SKM-1 (cell line): ENCODE results near the gene DENND6A.
"Not testable (repeated sequence)": the region's sequence is repeated elsewhere in the genome, so short reads cannot be mapped to it uniquely, and the experiment has no call there.

Experiments used
- DNase-seq: peaks from one replicate; lab custom pipeline; 2025; ENCODE audit not compliant: unreplicated experiment; lab: John Stamatoyannopoulos, UW

The DENND6A gene

GRCh38 chr3:57637391-57637790 is 55.5 kb downstream of the DENND6A start:
- no peak for DNase-seq

- not testable (repeated sequence) for DNase-seq
Measured at GRCh38 chr3:57634259-57634658, 58.6 kb downstream of the DENND6A start.

- no peak for DNase-seq
Measured at GRCh38 chr3:57627976-57628375, 64.9 kb downstream of the DENND6A start.

- DNase-seq: no peak
Measured at GRCh38 chr3:57624801-57625200, 68.1 kb downstream of the DENND6A start.

GRCh38 chr3:57622362-57622761 is 70.5 kb downstream of the DENND6A start:
- DNase-seq: no peak

- no peak for DNase-seq
Measured at GRCh38 chr3:57617739-57618138, 75.1 kb downstream of the DENND6A start.

GRCh38 chr3:57616233-57616632 is 76.6 kb downstream of the DENND6A start:
- no peak for DNase-seq

- not testable (repeated sequence) for DNase-seq
Measured at GRCh38 chr3:57611870-57612269, 81.0 kb downstream of the DENND6A start.

- no peak for DNase-seq
Measured at GRCh38 chr3:57605683-57606082, 87.2 kb downstream of the DENND6A start.

- no peak for DNase-seq
Measured at GRCh38 chr3:57604971-57605370, 87.9 kb downstream of the DENND6A start.

- DNase-seq: no peak
Measured at GRCh38 chr3:57600195-57600594, 92.7 kb downstream of the DENND6A start.

- DNase-seq: no peak
Measured at GRCh38 chr3:57598765-57599360, 94.0 kb downstream of the DENND6A start.

GRCh38 chr3:57597127-57597923 is 95.6 kb downstream of the DENND6A start, which contains the start of gene ARF4:
Gene ARF4 (minus strand): TSS chr3:57597344. CDS start chr3:57597140, 204 bp downstream.
- peak; percentile 98 for DNase-seq

GRCh38 chr3:57596495-57597126 is 96.3 kb downstream of the DENND6A start:
- peak; percentile 61 for DNase-seq

- no peak for DNase-seq
Measured at GRCh38 chr3:57594576-57594975, 98.3 kb downstream of the DENND6A start.

- DNase-seq: no peak
Measured at GRCh38 chr3:57594144-57594543, 98.7 kb downstream of the DENND6A start.

GRCh38 chr3:57592306-57592705 is 100.6 kb downstream of the DENND6A start:
- no peak for DNase-seq

GRCh38 chr3:57587905-57588304 is 105.0 kb downstream of the DENND6A start:
- DNase-seq: no peak

GRCh38 chr3:57586778-57587177 is 106.1 kb downstream of the DENND6A start:
- DNase-seq: no peak

GRCh38 chr3:57583544-57583943 is 109.3 kb downstream of the DENND6A start:
- no peak for DNase-seq

- DNase-seq: no peak
Measured at GRCh38 chr3:57582474-57583168, 110.3 kb downstream of the DENND6A start.
